D721Med (cell line): ENCODE measurements around the gene DPEP2.

ENCODE experiments used
- DNase-seq: peaks from one replicate; pipeline ENCODE4 v3.0.0; 2011; ENCODE audit warnings: low spot score; ENCODE audit not compliant: insufficient read length
- FAIRE-seq: peaks from 2 replicates; lab custom pipeline; 2011; peaks lifted over from hg19 to GRCh38; lab: Jason Lieb, UNC
- TF ChIP-seq, protein P1 (sequence below): IDR thresholded peaks from 2 replicates; pipeline ENCODE4 v1.5.1; 2012; ENCODE audit warnings: mild to moderate bottlenecking, control low read depth; ENCODE audit not compliant: insufficient read depth; ENCODE audit errors: missing control alignments

The DPEP2 gene

DNA sequence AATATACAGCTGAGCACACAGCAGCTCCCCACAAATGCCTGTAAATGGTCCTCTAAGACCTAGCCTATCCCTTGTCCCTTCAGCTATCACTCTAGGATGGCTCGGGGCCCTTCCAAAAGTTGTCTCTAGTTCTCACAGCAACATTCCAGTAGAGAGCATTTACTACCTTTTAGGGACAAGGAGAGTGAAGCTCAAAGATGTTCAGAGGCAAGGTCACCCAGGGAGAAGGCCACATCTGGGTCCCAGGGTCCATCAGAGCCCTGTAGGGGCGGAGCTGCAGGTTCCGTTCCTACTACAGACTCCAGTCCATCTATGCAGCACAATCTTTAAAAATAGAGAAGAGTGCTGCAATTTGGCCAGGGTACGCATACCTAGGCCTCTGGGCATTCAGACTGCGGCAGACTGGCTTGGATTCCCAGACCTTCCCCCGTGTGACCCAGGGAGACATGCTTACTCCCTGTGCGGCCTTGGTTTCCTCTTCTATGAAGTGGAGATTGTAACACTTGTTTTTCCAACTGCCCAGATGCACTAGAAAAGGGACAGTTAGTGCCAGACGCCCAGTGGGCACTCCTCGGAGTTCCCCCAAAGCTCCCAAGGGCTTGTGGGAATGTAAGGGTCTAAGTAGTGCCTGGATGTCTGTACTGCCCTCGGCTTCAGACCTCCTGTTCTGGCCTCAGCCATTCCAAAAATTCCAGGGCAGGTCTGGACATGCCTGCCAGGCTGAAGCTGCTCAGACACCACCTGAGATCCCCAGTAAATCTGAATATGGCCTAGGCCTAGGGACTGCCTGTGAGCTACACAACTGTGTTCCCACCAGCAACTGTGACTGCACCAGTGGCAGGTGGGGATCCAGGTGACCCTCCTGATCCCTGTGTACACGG is 33.4 kb downstream of the DPEP2 start:
- DNase-seq (no peak), FAIRE-seq (no peak)
- TF ChIP-seq, protein P1, sequence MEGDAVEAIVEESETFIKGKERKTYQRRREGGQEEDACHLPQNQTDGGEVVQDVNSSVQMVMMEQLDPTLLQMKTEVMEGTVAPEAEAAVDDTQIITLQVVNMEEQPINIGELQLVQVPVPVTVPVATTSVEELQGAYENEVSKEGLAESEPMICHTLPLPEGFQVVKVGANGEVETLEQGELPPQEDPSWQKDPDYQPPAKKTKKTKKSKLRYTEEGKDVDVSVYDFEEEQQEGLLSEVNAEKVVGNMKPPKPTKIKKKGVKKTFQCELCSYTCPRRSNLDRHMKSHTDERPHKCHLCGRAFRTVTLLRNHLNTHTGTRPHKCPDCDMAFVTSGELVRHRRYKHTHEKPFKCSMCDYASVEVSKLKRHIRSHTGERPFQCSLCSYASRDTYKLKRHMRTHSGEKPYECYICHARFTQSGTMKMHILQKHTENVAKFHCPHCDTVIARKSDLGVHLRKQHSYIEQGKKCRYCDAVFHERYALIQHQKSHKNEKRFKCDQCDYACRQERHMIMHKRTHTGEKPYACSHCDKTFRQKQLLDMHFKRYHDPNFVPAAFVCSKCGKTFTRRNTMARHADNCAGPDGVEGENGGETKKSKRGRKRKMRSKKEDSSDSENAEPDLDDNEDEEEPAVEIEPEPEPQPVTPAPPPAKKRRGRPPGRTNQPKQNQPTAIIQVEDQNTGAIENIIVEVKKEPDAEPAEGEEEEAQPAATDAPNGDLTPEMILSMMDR: no peak

DNA sequence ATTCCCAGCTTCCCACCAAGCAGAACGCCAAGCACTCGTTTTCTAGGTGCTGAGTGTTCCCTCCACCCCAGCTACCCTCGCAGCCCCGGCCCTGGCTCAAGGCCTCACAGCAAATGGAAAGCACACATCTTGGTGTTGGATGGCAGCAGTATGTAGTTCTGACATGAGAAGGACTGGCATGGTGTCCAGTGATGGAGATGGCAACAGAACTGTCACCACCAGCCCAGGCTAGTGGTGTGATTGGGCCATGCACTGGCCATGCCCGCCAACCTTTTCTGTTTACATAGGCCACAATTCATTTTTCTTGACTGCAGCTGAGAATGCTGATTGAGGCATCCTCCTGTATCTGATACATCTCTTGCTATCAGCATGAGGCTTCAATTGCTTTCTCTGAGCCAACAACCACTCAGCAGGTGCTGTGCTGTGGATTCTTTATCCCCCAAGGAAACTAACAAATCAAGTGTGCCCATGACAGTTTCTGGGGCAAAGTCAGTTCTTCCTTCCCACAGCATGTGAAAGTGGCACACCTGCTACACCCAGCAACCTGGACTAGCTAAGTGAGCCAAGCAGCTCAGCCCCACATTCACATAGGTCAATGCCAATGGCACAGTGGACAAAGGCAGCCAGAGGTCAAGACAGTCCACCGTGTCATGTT is 34.7 kb downstream of the DPEP2 start:
- DNase-seq: no peak
- FAIRE-seq: no peak
- TF ChIP-seq, protein P1: no peak

DNA sequence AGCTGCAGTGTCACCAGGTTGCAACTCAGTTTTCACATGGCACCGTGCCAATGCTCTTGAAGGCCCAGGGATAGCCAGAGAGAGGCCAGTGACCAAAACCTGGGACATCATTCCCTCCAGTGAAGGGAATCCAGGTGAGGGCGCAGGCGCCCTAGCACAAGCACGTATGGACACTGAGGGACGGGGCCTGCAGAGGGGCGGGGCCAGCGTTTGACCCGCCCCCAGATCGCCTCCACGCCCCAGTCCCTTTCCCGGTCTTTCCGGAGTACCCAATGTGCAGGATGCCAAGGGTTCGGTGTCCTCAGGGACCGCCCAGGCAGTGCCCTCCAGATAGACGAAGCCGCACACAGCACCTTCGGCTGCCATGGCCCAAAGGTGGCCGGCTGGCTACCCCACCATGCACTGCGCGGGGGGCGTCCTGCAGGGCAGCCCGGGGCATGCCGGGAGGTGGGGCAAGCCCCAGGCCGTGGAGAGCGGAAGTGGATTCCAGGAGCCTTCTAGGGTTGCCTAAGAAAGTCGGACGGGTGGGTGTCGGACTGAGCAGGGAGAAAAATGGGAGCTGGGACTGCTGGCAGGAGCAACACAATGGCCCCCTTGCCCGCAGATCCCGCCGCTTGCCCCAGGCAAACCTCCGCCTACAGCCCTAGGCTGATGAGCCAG is 35.5 kb downstream of the DPEP2 start:
- FAIRE-seq: no peak
- no peak for DNase-seq
- TF ChIP-seq, protein P1: no peak

DNA sequence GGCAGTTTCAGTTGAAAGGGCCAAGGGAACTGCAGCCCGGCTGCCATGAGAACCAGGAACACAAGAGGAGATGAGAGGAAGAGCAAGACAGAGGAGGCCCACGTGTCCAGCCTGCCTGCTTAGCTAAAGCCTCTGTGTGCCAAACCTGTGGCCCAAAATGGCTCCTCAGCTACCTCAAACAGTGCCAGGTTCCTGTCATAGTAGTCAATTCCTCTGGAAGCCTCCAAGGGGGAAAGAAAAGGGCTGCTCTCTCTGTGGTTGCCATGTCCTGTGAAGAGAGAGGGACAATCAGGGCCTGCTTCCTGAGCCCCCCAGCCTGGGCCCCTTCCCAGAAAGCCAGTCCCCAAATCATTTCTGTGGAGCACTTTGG is 36.0 kb downstream of the DPEP2 start:
- FAIRE-seq (no peak), DNase-seq (no peak)
- TF ChIP-seq, protein P1: no peak

DNA sequence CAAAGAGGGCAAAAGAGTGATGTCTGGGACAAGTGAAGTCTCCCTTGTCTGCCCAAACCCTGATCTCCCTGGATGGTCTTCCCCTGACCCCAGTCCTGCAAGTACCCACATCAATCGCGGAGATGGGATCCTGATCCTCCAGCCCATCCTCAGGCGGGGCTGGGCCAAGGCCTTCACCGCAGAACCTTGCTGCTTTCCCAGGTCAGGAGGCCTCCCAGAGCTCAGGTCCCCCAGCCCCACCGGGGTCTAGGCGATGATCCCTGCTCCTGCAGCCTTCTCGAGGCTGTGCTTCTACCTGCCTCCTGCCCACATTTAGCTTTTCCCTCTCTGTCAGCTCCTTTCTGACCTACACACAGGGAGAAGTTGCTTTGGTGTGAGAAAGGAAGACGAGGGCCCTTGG is 37.1 kb downstream of the DPEP2 start:
- FAIRE-seq (no peak), DNase-seq (no peak)
- TF ChIP-seq, protein P1: no peak

DNA sequence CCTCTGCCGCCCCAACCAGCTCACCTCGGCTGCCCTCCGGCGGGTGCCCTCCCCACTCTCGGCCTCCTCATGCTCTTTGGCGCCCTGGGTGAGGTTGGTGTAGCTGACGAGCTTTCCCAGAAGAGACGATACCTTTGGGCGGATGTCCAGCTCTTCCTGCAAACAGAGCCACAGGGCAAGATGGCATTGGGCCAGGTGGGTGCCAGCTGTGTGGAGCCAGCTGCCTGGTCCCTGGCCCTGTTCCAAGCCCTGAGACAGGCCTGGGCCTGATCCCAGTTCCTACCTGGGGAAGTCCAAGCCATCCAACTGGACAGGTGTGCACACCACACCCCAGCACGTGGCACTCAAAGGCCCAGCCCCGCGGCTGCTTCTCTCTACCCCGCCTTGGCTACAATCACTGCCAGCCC is 37.7 kb downstream of the DPEP2 start:
- FAIRE-seq (no peak), DNase-seq (no peak)
- TF ChIP-seq, protein P1: no peak
